Ascending aorta (tissue), 2 donors: ENCODE results near the gene FXYD6. TPM values are rescaled to one million over a fixed set of nuclear protein-coding genes. Genes with fewer than 3 reads are reported as not detected.
A peak's percentile ranks its signal among the peaks of the same experiment; 100 is the strongest.

ENCODE experiments used
- DNase-seq, 2 donors: peaks; one replicate each; pipeline ENCODE4 v3.0.0-alpha.2; 2019; ENCODE audit warnings: low spot score in 2 of 2
- H3K27ac ChIP-seq, 2 donors: fragments of 200-600 bp; sonication (generic); one replicate each; pipeline ENCODE4 v1.5.1; 2016 to 2017; ENCODE audit warnings: mild to moderate bottlenecking in 1 of 2
- H3K27me3 ChIP-seq: fragments of 200-600 bp; sonication (generic); one replicate; pipeline ENCODE4 v1.5.1; 2017
- H3K36me3 ChIP-seq, 2 donors: fragments of 200-600 bp; sonication (generic); one replicate each; pipeline ENCODE4 v1.5.1; 2016
- H3K4me1 ChIP-seq, 2 donors: fragments of 200-600 bp; sonication (generic); one replicate each; pipeline ENCODE4 v1.5.1; 2016 to 2017; ENCODE audit warnings: mild to moderate bottlenecking in 1 of 2
- H3K4me3 ChIP-seq, 2 donors: fragments of 200-600 bp; sonication (generic); one replicate each; pipeline ENCODE4 v1.5.1; 2016 to 2017; ENCODE audit warnings: mild to moderate bottlenecking in 1 of 2
- H3K9me3 ChIP-seq, 2 donors: fragments of 200-600 bp; sonication (generic); one replicate each; pipeline ENCODE4 v1.5.1; 2016
- intact Hi-C: fragments of 100-400 bp; cut with DNase I; formaldehyde crosslinking; loops from one replicate; pipeline ENCODE4 v1.15.1; 2023
- total RNA-seq: library from RNA; depleted of rRNA; stranded (reverse); fragments of >200 nt; gene quantifications from one replicate; pipeline ENCODE4 v1.1.0, GENCODE V29; 2016
- TF ChIP-seq, protein P1 (sequence below), 3 experiments: fragments of 200-600 bp in 2 of 3; fragments of 450-650 bp in 1 of 3; sonication (generic) in 2 of 3; IDR thresholded peaks; one replicate each; pipeline ENCODE4 v1.5.1; 2016 to 2019; ENCODE audit warnings: antibody characterized with exemption in 3 of 3, mild to moderate bottlenecking in 1 of 3, moderate library complexity in 1 of 3

The FXYD6 gene
- total RNA-seq, 1 donor from 2014 or later: 16.4 TPM

DNA sequence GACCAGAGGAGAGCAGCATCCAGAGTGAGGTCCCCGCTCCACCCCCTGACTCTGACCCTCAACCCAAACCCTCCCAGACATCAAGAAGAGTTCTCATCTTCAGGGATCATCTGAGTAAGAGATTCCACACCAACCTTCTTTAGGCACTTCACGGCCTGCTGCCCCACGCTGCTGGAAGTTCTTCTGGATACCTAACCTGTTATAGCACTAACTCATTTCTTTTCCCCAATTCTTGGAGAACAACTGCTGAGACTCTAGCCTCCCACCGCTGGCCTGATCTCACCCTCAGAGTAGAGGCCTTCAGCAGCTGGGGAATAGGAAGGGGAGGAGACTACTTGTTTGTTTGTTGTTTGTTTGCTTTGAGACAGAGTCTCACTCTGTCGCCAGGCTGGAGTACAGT lies 45.4 kb upstream of the FXYD6 start:
- TF ChIP-seq, protein P1, sequence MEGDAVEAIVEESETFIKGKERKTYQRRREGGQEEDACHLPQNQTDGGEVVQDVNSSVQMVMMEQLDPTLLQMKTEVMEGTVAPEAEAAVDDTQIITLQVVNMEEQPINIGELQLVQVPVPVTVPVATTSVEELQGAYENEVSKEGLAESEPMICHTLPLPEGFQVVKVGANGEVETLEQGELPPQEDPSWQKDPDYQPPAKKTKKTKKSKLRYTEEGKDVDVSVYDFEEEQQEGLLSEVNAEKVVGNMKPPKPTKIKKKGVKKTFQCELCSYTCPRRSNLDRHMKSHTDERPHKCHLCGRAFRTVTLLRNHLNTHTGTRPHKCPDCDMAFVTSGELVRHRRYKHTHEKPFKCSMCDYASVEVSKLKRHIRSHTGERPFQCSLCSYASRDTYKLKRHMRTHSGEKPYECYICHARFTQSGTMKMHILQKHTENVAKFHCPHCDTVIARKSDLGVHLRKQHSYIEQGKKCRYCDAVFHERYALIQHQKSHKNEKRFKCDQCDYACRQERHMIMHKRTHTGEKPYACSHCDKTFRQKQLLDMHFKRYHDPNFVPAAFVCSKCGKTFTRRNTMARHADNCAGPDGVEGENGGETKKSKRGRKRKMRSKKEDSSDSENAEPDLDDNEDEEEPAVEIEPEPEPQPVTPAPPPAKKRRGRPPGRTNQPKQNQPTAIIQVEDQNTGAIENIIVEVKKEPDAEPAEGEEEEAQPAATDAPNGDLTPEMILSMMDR (IDR thresholded peaks at IDR 0.05): no peak
- no peaks in the 10 kb centered on the region for H3K27me3 ChIP-seq
- no peak overlapping the region for H3K4me3 ChIP-seq
- no peaks in the 10 kb centered on the region for H3K4me1 ChIP-seq
- no peaks in the 10 kb centered on the region for H3K36me3 ChIP-seq
- no peak for DNase-seq
- H3K9me3 ChIP-seq: no peaks in the 10 kb centered on the region
- H3K27ac ChIP-seq: no peak overlapping the region
- intact Hi-C loops: no loop called here

GRCh38 chr11:117921456-117921855 lies 45.0 kb upstream of the FXYD6 start:
- Histone ChIP-seq H3K27me3 (no peaks in the 10 kb centered on the region), H3K36me3 (no peaks in the 10 kb centered on the region), H3K4me3 (no peak overlapping the region), H3K27ac (no peak overlapping the region), H3K9me3 (no peaks in the 10 kb centered on the region), H3K4me1 (no peaks in the 10 kb centered on the region)
- no peak for DNase-seq
- intact Hi-C loops: no loop called here
- TF ChIP-seq, protein P1 (IDR thresholded peaks at IDR 0.05): no peak

DNA sequence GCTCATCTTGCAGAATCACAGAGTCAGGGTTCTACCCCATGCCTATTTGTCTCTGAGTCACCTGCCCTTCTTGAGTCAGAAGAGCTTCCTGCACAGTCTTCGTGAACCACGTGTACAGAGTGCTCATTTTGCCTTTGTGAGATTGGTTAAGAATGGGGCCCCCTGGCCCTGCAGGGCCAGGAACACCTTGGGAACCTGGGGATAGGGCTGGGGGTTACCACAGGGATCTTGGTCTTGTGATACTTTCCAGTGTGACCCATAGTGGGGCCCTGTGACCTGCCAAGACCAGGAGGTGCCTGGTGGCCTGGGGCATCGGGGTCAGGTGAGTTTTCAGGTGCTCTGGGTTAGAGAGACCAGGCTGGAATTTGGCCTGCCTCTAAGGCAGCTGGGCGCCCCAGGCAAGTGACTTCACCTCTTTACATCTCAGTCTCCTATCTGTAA lies 43.3 kb upstream of the FXYD6 start:
- Histone ChIP-seq H3K27me3 (no peaks in the 10 kb centered on the region), H3K4me1 (no peaks in the 10 kb centered on the region), H3K9me3 (no peaks in the 10 kb centered on the region), H3K27ac (no peak overlapping the region), H3K4me3 (no peak overlapping the region), H3K36me3 (no peaks in the 10 kb centered on the region)
- peak in 1 of 2 donors; percentile 8 for DNase-seq
- intact Hi-C loops: no loop called here
- TF ChIP-seq, protein P1 (IDR thresholded peaks at IDR 0.05): no peak

DNA sequence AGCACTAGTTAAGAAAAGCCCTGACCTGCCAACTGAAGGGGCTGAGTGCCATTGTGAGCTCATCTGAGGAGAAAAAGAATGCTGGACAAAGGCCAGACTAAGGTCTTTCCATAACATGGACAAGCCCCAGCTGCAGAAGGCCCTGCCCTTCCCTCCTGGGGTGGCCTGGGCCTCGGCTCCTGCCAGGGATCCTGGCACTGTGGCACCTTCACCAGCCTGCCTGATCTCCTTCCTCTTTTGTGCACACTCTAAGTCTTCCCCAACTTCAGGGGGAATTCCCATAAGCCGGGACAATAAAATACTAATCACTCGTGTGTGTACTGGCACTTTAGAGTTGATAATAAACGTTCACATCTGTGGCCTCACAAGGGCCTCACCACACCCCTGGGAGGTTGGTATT lies 42.9 kb upstream of the FXYD6 start:
- no peak overlapping the region for H3K27ac ChIP-seq
- H3K9me3 ChIP-seq: no peaks in the 10 kb centered on the region
- H3K27me3 ChIP-seq: no peaks in the 10 kb centered on the region
- H3K4me1 ChIP-seq: no peaks in the 10 kb centered on the region
- intact Hi-C loops: no loop called here
- TF ChIP-seq, protein P1 (IDR thresholded peaks at IDR 0.05): no peak
- peak in 1 of 2 donors; percentile 33 for DNase-seq
- no peak overlapping the region for H3K4me3 ChIP-seq
- no peaks in the 10 kb centered on the region for H3K36me3 ChIP-seq

GRCh38 chr11:117918366-117919255 lies 42.2 kb upstream of the FXYD6 start:
- Histone ChIP-seq H3K36me3 (no peaks in the 10 kb centered on the region), H3K9me3 (no peaks in the 10 kb centered on the region), H3K4me3 (no peak overlapping the region), H3K4me1 (no peaks in the 10 kb centered on the region), H3K27me3 (no peaks in the 10 kb centered on the region), H3K27ac (no peak overlapping the region)
- peak in 1 of 2 donors; percentile 56 for DNase-seq
- intact Hi-C loops: no loop called here
- TF ChIP-seq, protein P1 (IDR thresholded peaks at IDR 0.05): no peak
